H1 (cell line): ENCODE measurements around the gene IL22RA2. TPM values are rescaled to one million over a fixed set of nuclear protein-coding genes. Genes with fewer than 3 reads are reported as not detected.

ENCODE experiments used
- EP300 ChIP-seq, 2 experiments: IDR thresholded peaks; 1 replicate in 1 of 2; 2 replicates in 1 of 2; pipeline ENCODE4 v1.6.1; 2011 to 2012; ENCODE audit warnings: low read depth in 2 of 2, low read length in 2 of 2, mild to moderate bottlenecking in 2 of 2, borderline replicate concordance in 1 of 2, inconsistent platforms in 1 of 2, moderate library complexity in 1 of 2
- KDM5A ChIP-seq: fragments of 200-600 bp; IDR thresholded peaks from 2 replicates; pipeline ENCODE4 v1.7.1; 2012; ENCODE audit warnings: mild to moderate bottlenecking, low read length, inconsistent platforms, mixed read lengths
- RXRA ChIP-seq: IDR thresholded peaks from 2 replicates; pipeline ENCODE4 v1.6.1; 2011; ENCODE audit warnings: low read depth, mild to moderate bottlenecking, low read length, moderate library complexity; ENCODE audit not compliant: insufficient read depth
- TAF1 ChIP-seq: IDR thresholded peaks from 2 replicates; pipeline ENCODE4 v1.6.1; 2011; ENCODE audit warnings: mild to moderate bottlenecking, low read depth, low read length
- polyA plus RNA-seq, 7 experiments: library from polyadenylated mRNA; depleted of rRNA in 3 of 7; stranded (reverse) in 5 of 7; unstranded in 2 of 7; fragments of >200 nt in 5 of 7; fragments of 200-250 nt in 2 of 7; gene quantifications; 1 replicate in 5 of 7; 2 replicates in 1 of 7; 4 replicates in 1 of 7; pipeline versions ENCODE4 v1.2.1 to v1.2.3, GENCODE V29; 2011 to 2013; ENCODE audit warnings: missing spikeins in 2 of 7, mixed read lengths in 2 of 7
- total RNA-seq: library from RNA; stranded (reverse); fragmentation: NEBNext Ultra II Directional; extraction: Animal tissue kit (Norgen Biotek cat#: 25700); gene quantifications from 2 replicates; pipeline ENCODE4 v1.2.1, GENCODE V29; 2021

The IL22RA2 gene
- total and polyA plus RNA-seq, 2 of the 8 experiments (the other 6 are each of a cell fraction or from before 2014, with no cell fraction given) = not detected

DNA sequence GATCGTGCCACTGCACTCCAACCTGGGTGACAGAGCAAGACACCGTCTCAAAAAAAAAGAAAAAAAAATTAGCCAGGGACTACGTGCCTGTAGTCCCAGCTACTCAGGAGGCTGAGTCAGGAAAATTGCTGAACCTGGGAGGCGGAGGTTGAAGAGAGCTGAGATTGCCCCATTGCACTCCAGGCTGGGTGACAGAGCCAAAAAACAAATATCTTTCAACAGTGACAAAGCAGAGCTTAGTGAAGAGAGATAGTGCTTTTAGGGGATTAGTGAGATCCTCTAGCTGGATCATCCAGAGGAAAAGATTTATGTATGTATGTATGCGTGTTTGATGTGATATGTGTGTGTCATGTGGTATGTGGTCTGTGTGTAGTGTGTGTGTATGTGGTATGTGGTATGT lies 56.6 kb downstream of the IL22RA2 start (continued):
- TF ChIP-seq RXRA (no peak), KDM5A (no peak), EP300 (IDR thresholded peaks at IDR 0.05; ENCODE audit: borderline replicate concordance in 1 of 2, low read depth in 2 of 2, low read length in 2 of 2) (no peak), TAF1 (no peak)
